Left kidney (tissue), 2 donors: Measurements from ENCODE around the gene PRDM11. TPM values are rescaled to one million over a fixed set of nuclear protein-coding genes. Genes with fewer than 3 reads are reported as not detected.

Source experiments
- DNase-seq: peaks from one replicate; pipeline ENCODE4 v3.0.0-alpha.2; 2013
- polyA plus RNA-seq: library from polyadenylated mRNA; unstranded; fragments of 120-200 nt; gene quantifications from one replicate; pipeline ENCODE4 v1.2.1, GENCODE V29; 2013; ENCODE audit not compliant: insufficient read length

Gene PRDM11
- polyA plus RNA-seq, 1 donor = 22.1 TPM

GRCh38 chr11:45141631-45142030 is 4.8 kb upstream of the PRDM11 start:
- DNase-seq = no peak

- DNase-seq = no peak
These were observed 4.0 kb upstream of the PRDM11 start for GRCh38 chr11:45142241-45143055.

DNA sequence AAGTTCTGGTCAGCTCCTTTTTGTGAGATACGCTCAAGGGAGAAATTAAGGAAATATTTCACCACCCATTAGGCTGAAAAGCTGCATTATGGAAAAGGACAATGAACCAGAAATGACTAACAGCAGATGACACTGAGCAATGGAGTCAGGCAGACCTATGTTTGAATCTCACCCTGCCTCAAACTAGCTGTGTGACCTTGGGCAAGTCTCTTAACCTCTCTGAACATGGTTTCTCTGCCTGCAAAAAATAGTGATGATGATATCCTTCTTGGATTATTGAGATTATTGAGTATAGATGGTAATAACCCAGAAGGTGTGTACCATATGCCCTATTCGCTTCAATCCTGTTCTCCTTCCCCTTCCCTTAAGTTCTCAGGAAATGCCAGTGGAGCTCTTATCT is 2.9 kb upstream of the PRDM11 start:
- DNase-seq = no peak

- no peak for DNase-seq
These were observed 2.0 kb upstream of the PRDM11 start for GRCh38 chr11:45144126-45145082.

DNA sequence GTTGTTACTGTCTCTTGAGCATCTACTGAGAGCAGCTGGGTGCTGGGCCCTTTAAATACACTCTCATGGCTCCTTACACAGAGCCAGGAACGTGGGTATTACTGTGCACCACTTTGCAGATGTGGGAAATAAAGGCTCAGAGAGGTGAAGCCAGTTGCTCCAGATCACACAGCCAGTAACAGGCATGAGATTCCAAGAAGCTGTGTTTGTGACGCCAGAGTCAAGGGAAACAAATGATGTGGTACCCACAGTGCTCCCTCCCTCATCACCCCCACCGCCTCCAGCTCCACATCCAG is 1.4 kb upstream of the PRDM11 start:
- no peak for DNase-seq

- DNase-seq = peak; percentile 20
These were observed 914 bp upstream of the PRDM11 start for GRCh38 chr11:45145379-45146071.

- peak; percentile 95 for DNase-seq
These were observed 734 bp downstream of the PRDM11 start for GRCh38 chr11:45147017-45147728.

- no peak for DNase-seq
These were observed 1.6 kb downstream of the PRDM11 start for GRCh38 chr11:45147891-45148675.

GRCh38 chr11:45149483-45150056 is 3.1 kb downstream of the PRDM11 start:
- DNase-seq = no peak

DNA sequence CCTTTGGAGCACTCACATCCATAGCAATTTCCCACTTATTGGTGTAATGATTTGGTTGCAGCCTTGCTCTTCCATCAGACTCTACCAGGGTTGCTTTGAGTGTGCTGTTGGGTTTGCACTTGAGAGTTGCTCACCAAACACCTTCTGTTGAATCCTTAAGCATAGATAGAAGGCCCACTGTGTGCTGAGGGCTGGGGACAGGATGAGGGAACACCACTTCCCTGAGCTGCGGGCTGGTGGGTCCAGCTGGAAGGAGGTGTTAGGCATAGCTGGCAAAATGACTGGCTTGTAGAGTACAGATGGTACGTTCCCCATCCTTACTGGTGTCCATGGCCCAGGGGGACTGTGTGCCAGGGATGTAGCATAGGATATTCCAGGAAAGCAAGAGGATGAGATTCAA is 3.9 kb downstream of the PRDM11 start:
- no peak for DNase-seq

DNA sequence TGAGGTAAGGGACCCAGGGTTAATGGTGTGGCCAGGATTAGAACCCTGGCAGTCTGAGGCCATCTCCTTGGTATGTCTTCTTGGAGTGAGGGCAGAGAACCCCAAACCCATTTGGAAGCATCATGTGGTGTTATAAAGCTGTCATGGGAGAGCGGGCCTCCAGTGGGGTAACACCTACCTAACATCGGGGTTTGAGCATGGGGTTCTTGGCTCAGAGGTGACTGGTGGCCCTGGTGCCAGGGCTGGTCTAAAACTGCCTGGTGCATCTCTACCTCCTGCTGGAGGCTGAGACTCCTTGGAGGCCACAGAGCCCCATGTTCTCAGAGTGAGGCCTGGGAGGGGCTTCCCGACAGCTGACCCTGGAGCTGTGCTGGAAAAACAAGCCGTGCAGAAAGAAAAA is 4.5 kb downstream of the PRDM11 start:
- DNase-seq = no peak

DNA sequence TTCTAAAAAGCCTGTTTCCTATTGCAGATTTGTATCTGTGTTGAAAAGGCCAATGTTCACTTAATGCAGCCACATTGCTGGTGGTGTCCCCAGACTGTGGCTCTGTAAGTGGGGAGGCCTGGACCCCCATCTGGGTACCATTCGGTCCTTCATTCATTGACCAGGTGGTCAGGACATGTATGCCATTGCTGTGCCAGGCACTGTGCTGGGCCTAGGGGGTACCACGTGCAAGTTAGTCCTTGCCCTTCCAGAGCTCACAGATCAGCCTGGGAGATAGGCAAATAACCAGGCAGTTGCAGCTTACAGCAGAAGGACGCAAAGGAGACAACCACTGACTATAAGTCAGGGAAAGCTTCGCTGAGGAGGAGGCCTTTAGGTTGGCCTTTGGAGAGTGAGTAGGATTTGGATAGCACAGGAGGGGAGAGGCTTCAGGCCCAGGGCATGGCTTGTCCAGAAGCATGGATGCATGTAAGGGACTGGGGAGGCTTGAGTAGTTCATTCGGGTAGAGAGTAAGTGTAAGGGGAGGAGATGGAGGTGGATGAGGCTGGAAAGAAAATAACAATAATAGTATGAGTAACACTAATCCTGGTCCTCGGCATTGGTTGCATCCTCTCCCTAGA is 5.0 kb downstream of the PRDM11 start:
- DNase-seq = no peak

DNA sequence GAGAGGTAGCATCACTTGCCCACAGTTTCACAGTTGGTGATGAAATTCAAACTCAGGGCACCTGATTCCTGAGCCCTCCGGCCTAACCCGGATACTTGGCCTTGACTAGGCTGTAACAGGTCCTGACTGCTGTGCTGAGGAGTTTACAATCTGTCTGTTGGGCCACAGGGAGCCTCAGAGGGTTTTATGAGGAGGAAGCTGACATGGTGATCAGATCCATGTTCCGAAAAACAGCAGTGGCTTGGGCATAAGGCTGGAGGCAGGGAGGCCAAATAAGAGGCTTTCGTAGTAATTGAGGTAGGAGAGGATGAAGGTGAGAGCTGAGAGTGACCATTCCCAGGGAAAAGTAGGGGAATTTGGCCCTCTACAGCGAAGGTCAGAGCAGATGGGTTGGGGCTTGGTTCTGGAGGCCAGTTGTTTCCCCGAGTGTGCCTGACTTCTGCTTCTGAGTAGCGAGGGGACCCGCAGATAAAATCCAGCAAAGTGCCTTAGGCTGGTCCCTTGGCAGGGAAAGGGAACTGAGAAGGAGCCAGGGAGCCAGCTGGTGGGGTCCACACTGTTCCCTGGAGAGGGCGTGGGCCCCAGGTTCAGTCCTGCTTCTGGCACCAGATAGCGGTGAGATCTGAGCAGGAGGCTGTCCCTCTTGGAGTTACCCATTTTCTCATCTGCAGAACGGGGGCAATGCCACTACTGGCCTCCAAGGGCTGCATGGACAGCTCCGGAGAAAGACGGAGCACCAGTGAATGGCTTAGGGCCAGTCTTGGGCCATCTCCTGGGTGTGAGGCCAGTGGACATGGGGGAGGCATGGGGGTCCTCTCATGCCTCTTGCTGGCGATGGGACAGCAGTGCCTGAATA is 6.5 kb downstream of the PRDM11 start:
- DNase-seq = no peak

DNA sequence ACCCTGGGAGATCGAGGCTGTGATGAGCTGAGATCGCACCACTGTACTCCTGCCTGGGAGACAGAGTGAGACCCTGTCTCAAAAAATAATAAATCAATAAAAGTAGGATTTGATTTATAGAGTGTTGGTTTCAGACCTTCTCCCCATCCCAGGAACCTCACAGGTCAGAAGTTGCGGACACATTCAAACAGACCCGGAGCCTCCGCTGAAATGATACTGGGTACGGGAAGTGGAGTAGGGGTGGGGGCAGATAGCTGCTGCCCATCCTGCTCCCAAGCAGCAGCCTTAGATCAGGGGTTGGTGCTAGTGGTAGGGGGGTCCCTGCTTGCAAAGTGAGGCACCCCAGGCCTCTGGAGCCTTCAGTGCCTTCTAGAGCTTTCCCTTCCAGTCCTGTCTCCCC is 7.8 kb downstream of the PRDM11 start:
- no peak for DNase-seq

GRCh38 chr11:45155058-45155551 is 8.7 kb downstream of the PRDM11 start:
- no peak for DNase-seq

- no peak for DNase-seq
These were observed 9.3 kb downstream of the PRDM11 start for GRCh38 chr11:45155627-45156180.

- DNase-seq = no peak
These were observed 9.8 kb downstream of the PRDM11 start for GRCh38 chr11:45156201-45156600.

- DNase-seq = no peak
These were observed 10.3 kb downstream of the PRDM11 start for GRCh38 chr11:45156741-45157140.
